HPDE6-E6E7 (cell line): ENCODE measurements around the gene ACOXL.

Experiments
- DNase-seq: peaks from one replicate; pipeline ENCODE4 v3.0.0; 2011; ENCODE audit warnings: missing footprints; ENCODE audit errors: extremely low spot score

Gene ACOXL

GRCh38 chr2:110875384-110875725 lies 143.0 kb downstream of the ACOXL start:
- no peak for DNase-seq

- DNase-seq = no peak
Observed at GRCh38 chr2:110876167-110876999, 144.0 kb downstream of the ACOXL start.

DNA sequence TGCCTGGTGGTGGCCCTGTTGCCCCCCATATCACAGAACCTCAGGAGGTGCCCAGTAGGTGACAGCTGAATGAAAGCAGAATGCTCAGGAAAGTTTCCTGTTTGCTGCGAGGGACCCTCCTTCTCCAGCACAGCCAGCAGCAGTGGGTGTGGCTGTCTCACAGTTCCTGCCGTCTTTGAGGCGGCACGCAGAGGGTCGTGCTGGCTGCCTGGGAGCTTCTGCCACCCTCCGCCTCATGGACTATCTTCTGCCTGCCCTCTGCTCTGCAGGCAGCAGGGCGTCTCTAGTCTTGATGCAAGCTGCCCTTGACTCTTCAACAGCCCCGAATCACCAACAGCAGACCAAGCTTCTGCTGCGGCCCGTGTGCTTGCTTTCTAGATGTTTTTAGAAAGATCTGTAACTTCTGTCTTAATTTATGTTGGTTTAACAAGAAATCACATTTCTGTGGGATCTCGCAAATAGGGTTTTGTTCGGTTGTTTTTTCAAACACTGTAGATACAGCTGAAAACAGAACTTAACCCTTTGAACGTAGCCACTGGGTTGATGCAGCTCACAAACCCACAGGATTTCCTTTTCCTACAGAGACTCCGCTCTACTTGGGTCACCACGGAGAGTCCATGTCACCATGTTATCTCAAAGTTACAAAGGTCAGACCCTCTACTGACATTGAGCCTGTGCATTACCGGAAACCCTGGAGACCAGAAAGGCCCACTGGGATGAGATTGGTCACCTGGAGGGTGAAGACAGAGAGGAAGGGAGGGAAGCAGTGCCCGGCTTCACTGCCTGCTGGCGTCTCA lies 144.9 kb downstream of the ACOXL start:
- no peak for DNase-seq

DNA sequence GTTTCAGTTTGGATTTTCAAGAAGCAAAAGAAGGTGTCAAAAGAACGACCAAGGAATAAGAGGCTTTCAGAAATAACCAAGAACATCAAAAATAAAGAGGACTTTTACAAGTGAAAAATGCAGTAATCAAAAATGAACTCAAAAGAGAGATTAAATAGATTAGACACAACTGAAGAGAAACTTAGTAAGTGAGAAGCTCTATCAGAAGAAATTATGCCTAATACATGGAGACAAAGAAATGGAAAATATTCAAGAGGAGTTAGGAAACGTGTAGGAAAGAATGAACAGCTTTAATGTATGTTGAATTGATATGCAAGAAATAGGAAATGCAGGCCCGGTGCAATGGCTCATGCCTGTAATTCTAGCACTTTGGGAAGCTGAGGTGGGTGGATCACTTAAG lies 145.8 kb downstream of the ACOXL start:
- DNase-seq = no peak

DNA sequence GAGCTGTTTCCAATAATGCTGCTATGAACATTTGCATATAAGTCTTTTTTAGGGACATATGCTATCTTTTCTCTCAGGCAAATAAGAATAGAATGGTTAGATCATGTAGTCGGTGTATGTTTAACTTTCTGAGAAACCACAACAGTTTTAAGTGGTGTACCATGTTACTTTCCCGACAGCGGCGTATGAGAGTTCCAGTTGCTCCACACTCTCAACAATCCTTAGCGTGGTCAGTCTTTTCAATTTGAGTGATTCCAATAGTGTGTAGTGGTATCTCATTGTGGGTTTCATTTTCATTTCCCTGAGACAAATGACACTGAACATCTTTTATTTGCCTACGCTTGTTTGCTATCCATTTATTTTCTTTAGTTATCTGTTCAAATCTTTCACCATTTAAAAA lies 149.5 kb downstream of the ACOXL start:
- no peak for DNase-seq

DNA sequence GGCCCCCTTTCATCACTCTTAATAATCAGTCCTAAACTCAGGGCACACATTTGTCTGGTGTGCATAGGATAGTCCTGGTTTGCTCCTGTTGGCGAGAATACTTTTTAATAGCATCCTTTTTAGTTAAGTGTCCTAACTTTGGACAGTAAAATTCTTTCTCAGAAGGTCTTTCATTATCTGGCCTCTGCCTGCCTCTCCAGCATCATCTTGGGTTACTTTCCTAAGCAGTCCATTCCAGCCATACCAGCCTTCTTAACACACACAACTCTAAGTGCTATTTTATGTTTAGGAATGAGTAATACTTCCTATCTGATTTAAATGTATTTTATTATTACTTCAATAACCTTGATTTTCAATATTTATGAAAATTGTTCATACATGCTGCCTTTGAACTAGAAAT lies 151.0 kb downstream of the ACOXL start:
- no peak for DNase-seq

DNA sequence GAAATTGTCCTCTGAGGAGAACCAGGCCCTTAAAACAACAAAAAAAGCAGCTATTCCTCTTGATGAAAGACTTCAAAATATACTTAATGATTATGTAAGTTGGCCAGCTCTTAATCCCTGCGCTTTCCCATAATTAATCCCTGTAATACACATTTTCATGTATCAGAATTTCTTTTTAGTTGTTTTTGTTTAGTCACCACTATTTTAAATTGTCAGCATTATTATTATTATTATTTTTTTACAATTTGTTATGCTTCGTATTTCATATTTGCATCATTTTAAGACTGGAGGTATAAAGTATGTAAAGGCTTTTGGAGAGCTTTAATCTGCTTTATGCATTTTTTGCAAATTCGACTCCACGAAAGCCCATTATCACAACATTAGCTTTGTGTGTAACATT lies 152.9 kb downstream of the ACOXL start:
- DNase-seq = no peak

- no peak for DNase-seq
Observed at GRCh38 chr2:110886826-110887573, 154.6 kb downstream of the ACOXL start.

DNA sequence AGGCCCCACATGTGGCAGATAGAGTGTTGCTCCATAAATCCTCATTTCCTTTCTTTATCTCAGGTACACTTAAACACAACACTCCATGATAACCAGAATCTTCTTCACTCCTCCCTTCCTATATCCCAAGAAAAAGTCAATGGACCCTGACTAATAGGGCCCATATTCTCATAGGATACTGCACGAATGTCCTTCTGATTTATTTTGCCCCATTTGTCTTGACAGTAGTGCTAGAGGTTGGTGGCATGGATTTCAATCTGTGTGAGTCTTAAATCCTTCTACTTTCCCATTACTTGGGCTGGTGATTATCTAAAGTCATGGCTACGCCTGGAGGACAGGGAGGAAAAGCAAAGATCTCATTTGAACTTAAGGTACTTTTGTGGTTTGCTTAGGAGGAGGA lies 156.0 kb downstream of the ACOXL start:
- no peak for DNase-seq

- DNase-seq = no peak
Observed at GRCh38 chr2:110891626-110892025, 159.3 kb downstream of the ACOXL start.

- DNase-seq = no peak
Observed at GRCh38 chr2:110896226-110896625, 163.9 kb downstream of the ACOXL start.

GRCh38 chr2:110897966-110898365 lies 165.6 kb downstream of the ACOXL start:
- DNase-seq = no peak

DNA sequence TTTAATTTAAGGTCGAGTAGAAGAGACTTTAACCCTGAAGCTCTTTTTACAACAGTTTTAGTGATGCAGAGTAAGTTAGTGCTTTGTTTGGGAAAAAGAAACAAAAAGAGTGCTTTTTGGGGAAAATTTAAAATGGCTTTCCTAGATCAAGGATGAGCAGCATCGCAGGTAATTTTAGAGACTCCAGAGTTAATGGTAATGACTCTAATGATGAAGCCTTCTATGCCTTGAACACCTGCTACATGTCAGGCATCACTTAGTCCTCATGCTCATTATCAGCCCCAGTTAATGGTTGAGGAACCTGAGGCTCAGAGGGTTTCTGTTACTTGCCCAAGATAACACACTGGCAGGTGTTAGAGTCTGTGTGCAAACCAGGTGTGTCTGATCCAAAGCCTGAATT lies 167.8 kb downstream of the ACOXL start:
- DNase-seq = no peak

- no peak for DNase-seq
Observed at GRCh38 chr2:110903548-110903947, 171.2 kb downstream of the ACOXL start.

- DNase-seq = no peak
Observed at GRCh38 chr2:110904116-110904778, 171.9 kb downstream of the ACOXL start.

GRCh38 chr2:110904779-110905148 lies 172.4 kb downstream of the ACOXL start:
- DNase-seq = peak; percentile 14

DNA sequence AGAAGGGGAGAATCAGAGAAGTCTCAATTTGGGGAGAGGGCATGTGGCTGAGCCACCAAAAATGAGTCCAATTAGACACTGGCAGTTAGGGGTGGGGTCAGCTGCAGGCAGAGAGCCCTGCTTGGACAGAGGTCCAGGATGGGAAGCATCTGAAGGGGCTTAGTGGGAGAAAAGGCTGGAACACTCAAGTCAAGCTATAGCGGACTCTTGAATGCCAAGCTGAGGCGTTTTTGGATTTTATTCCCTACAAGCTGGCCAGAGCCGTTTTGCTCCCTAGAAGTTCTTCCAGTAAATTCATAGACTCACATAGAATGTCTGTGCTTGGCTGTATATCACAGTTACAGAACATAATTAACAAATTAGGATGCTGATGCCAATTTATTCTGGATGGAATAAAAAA lies 172.8 kb downstream of the ACOXL start:
- no peak for DNase-seq

DNA sequence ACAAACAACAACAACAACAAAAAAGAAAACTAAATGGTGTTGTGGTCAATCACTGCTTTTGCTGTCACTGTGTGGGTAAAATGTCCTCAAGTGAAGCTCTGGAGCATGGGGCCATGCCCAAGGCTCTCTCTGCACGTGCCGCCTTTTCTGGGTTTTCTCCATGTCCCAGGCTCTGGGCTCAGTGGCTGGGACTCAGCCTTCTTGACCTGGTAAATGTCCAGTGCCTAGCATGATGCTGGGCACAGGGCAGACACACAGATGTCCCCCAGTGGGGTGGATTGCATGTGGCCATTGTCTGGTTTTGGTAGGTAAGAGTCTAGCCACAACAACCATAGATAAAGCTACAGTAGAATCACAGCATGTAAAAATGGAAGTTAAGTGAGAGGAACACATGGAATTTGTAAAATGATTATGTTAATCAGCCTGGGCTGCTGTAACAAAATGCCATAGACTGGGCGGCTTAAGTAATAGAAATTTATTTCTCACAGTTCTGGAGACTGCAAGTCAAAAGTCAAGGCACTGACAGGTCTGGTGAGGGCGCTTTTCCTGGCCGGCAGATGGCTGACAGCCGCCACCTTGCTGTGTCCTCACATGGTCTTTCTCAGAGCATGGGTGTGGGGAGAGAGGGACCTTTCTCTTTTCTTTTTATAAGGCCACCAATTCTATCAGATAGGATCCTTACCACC lies 174.4 kb downstream of the ACOXL start:
- DNase-seq = no peak

DNA sequence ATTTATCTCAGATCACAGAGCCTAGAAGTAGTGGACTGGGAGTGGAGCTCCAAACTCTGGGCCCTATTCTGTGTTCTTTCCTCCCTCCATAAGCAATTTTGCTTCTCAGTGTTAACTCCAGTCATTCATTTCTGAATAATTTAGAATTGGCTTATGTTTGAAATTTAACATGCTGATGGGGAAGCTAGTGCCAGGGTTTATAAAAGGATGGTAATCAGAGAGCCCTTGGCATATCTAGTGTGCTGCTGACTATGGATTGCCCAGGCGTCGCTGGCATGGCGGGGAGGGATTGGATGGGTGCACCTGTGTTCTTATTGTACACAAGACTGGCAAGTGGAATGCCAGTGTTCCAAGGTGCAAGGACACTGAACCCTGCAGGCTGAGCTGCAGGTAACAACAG lies 177.1 kb downstream of the ACOXL start:
- DNase-seq = no peak

- DNase-seq = no peak
Observed at GRCh38 chr2:110910423-110910822, 178.1 kb downstream of the ACOXL start.

GRCh38 chr2:110919738-110920137 lies 187.4 kb downstream of the ACOXL start:
- DNase-seq = no peak
